Naive B cell (primary cell): ENCODE measurements around the gene RBMS1. TPM values are rescaled to one million over a fixed set of nuclear protein-coding genes. Genes with fewer than 3 reads are reported as not detected.

Source experiments
- ATAC-seq, 2 donors: fragments of 150-1000 bp; cut with Tn5 transposase; 2 replicates each; pipeline ENCODE4 v1.10.0; 2021; ENCODE audit warnings: low read depth in 2 of 2, mild to moderate bottlenecking in 2 of 2, moderate library complexity in 2 of 2
- DNase-seq: peaks from one replicate; pipeline ENCODE4 v3.0.0; 2022
- H3K27ac Mint-ChIP-seq, 6 donors: one replicate each; pipeline ENCODE4 v1.8.0; 2020 to 2022; ENCODE audit warnings: mild to moderate bottlenecking in 6 of 6, mixed read lengths in 6 of 6, moderate library complexity in 5 of 6, inconsistent platforms in 2 of 6
- H3K27me3 Mint-ChIP-seq, 3 donors: one replicate each; pipeline ENCODE4 v1.8.0; 2021 to 2022; ENCODE audit warnings: mixed read lengths in 3 of 3, mild to moderate bottlenecking in 1 of 3
- H3K36me3 Mint-ChIP-seq, 2 donors: one replicate each; pipeline ENCODE4 v1.8.0; 2020 to 2022; ENCODE audit warnings: mixed read lengths in 2 of 2, inconsistent platforms in 1 of 2, mild to moderate bottlenecking in 1 of 2
- H3K4me1 Mint-ChIP-seq, 3 donors: one replicate each; pipeline ENCODE4 v1.8.0; 2020 to 2022; ENCODE audit warnings: mixed read lengths in 3 of 3, inconsistent platforms in 1 of 3, mild to moderate bottlenecking in 1 of 3, moderate library complexity in 1 of 3
- H3K4me3 Mint-ChIP-seq, 8 donors: one replicate each; pipeline ENCODE4 v1.8.0; 2020 to 2022; ENCODE audit warnings: mild to moderate bottlenecking in 8 of 8, mixed read lengths in 8 of 8, moderate library complexity in 8 of 8, inconsistent platforms in 2 of 8
- H3K9me3 Mint-ChIP-seq, 7 donors: one replicate each; pipeline ENCODE4 v1.8.0; 2020 to 2022; ENCODE audit warnings: mixed read lengths in 7 of 7, mild to moderate bottlenecking in 5 of 7, inconsistent platforms in 2 of 7, moderate library complexity in 1 of 7
- polyA plus RNA-seq, 6 donors: library from polyadenylated mRNA; unstranded; fragments of 300-500 nt; fragmentation: Illumina TruSeq; gene quantifications; one replicate each; pipeline ENCODE4 v1.2.3, GENCODE V29; 2021; ENCODE audit warnings: low read depth in 6 of 6

RBMS1 gene
- polyA plus RNA-seq, 6 donors from 2014 or later: 40.1 to 89.0 (median 49.9) TPM

- Mint-ChIP-seq H3K27ac (no peak overlapping the region), H3K9me3 (no peaks in the 10 kb centered on the region), H3K36me3 (no peaks in the 10 kb centered on the region), H3K4me3 (no peak overlapping the region), H3K27me3 (no peaks in the 10 kb centered on the region), H3K4me1 (peaks cover 38 to 56% (median 51%) of the 10 kb centered on the region in 3 donors)
- ATAC-seq: no peak
- no peak for DNase-seq
These were observed 171.3 kb downstream of the RBMS1 start for GRCh38 chr2:160322320-160322719.

GRCh38 chr2:160321006-160321405 lies 172.6 kb downstream of the RBMS1 start:
- H3K27me3 Mint-ChIP-seq: no peaks in the 10 kb centered on the region
- no peaks in the 10 kb centered on the region for H3K9me3 Mint-ChIP-seq
- peak overlapping the region in 3 of 6 donors; percentile 8 to 86 (median 18) for H3K27ac Mint-ChIP-seq
- peaks cover 31 to 47% (median 44%) of the 10 kb centered on the region in 3 donors for H3K4me1 Mint-ChIP-seq
- peaks cover 0 to 6% of the 10 kb centered on the region in 2 donors for H3K36me3 Mint-ChIP-seq
- DNase-seq (no peak), ATAC-seq (no peak)
- H3K4me3 Mint-ChIP-seq: no peak overlapping the region

- peaks cover 18 to 33% (median 31%) of the 10 kb centered on the region in 3 donors for H3K4me1 Mint-ChIP-seq
- no peak for ATAC-seq
- H3K27ac Mint-ChIP-seq: no peak overlapping the region
- no peaks in the 10 kb centered on the region for H3K9me3 Mint-ChIP-seq
- no peak overlapping the region for H3K4me3 Mint-ChIP-seq
- H3K36me3 Mint-ChIP-seq: peaks cover 0 to 6% of the 10 kb centered on the region in 2 donors
- no peak for DNase-seq
- no peaks in the 10 kb centered on the region for H3K27me3 Mint-ChIP-seq
These were observed 173.9 kb downstream of the RBMS1 start for GRCh38 chr2:160319700-160320099.

- DNase-seq (no peak), ATAC-seq (no peak)
- Mint-ChIP-seq H3K4me3 (no peak overlapping the region), H3K4me1 (peaks cover 14 to 28% (median 23%) of the 10 kb centered on the region in 3 donors), H3K9me3 (no peaks in the 10 kb centered on the region), H3K27me3 (no peaks in the 10 kb centered on the region), H3K36me3 (peaks cover 0 to 6% of the 10 kb centered on the region in 2 donors), H3K27ac (no peak overlapping the region)
These were observed 175.4 kb downstream of the RBMS1 start for GRCh38 chr2:160318218-160318617.

- Mint-ChIP-seq H3K27ac (no peak overlapping the region), H3K4me1 (peaks cover 14 to 25% (median 18%) of the 10 kb centered on the region in 3 donors), H3K4me3 (no peak overlapping the region), H3K27me3 (no peaks in the 10 kb centered on the region), H3K36me3 (peaks cover 0 to 6% of the 10 kb centered on the region in 2 donors), H3K9me3 (no peaks in the 10 kb centered on the region)
- ATAC-seq: no peak
- no peak for DNase-seq
These were observed 176.2 kb downstream of the RBMS1 start for GRCh38 chr2:160317181-160318099.

GRCh38 chr2:160315337-160315736 lies 178.3 kb downstream of the RBMS1 start:
- Mint-ChIP-seq H3K4me1 (peaks cover under 1 to 4% (median 1%) of the 10 kb centered on the region in 3 donors), H3K27me3 (no peaks in the 10 kb centered on the region), H3K4me3 (no peak overlapping the region), H3K36me3 (peaks cover 0 to 15% of the 10 kb centered on the region in 2 donors), H3K27ac (peak overlapping the region in 3 of 6 donors; percentile 34 to 47 (median 41)), H3K9me3 (no peaks in the 10 kb centered on the region)
- ATAC-seq (no peak), DNase-seq (no peak)

- H3K9me3 Mint-ChIP-seq: no peaks in the 10 kb centered on the region
- H3K4me3 Mint-ChIP-seq: no peak overlapping the region
- DNase-seq (no peak), ATAC-seq (no peak)
- H3K27ac Mint-ChIP-seq: no peak overlapping the region
- peaks cover 0 to 6% (median 0%) of the 10 kb centered on the region in 3 donors for H3K4me1 Mint-ChIP-seq
- H3K36me3 Mint-ChIP-seq: peaks cover 17 to 27% of the 10 kb centered on the region in 2 donors
- H3K27me3 Mint-ChIP-seq: no peaks in the 10 kb centered on the region
These were observed 183.3 kb downstream of the RBMS1 start for GRCh38 chr2:160310118-160310828.

- peaks cover 17 to 28% of the 10 kb centered on the region in 2 donors for H3K36me3 Mint-ChIP-seq
- H3K9me3 Mint-ChIP-seq: no peaks in the 10 kb centered on the region
- peak overlapping the region in 3 of 6 donors; percentile 55 to 78 (median 73) for H3K27ac Mint-ChIP-seq
These were observed 184.0 kb downstream of the RBMS1 start for GRCh38 chr2:160309585-160309984.

GRCh38 chr2:160308915-160309314 lies 184.7 kb downstream of the RBMS1 start:
- no peaks in the 10 kb centered on the region for H3K27me3 Mint-ChIP-seq
- H3K4me3 Mint-ChIP-seq: no peak overlapping the region
- no peak for ATAC-seq
- H3K27ac Mint-ChIP-seq: peak overlapping the region in 2 of 6 donors; percentile 55 to 73
- no peak for DNase-seq
- no peaks in the 10 kb centered on the region for H3K9me3 Mint-ChIP-seq
- H3K4me1 Mint-ChIP-seq: peaks cover 0 to 6% (median 0%) of the 10 kb centered on the region in 3 donors
- H3K36me3 Mint-ChIP-seq: peaks cover 17 to 28% of the 10 kb centered on the region in 2 donors

More at GRCh38 chr2:160309585-160309984, 184.0 kb downstream of the RBMS1 start:
- Mint-ChIP-seq H3K27me3 (no peaks in the 10 kb centered on the region), H3K4me3 (no peak overlapping the region), H3K4me1 (peaks cover 0 to 6% (median 0%) of the 10 kb centered on the region in 3 donors)
- ATAC-seq (no peak), DNase-seq (no peak)

- H3K27ac Mint-ChIP-seq: peak overlapping the region in 1 of 6 donors; percentile 20
- H3K36me3 Mint-ChIP-seq: peaks cover 17 to 28% of the 10 kb centered on the region in 2 donors
- no peaks in the 10 kb centered on the region for H3K9me3 Mint-ChIP-seq
- no peak overlapping the region for H3K4me3 Mint-ChIP-seq
- ATAC-seq: no peak
- H3K27me3 Mint-ChIP-seq: no peaks in the 10 kb centered on the region
- peaks cover 0 to 6% (median 0%) of the 10 kb centered on the region in 3 donors for H3K4me1 Mint-ChIP-seq
- no peak for DNase-seq
These were observed 185.1 kb downstream of the RBMS1 start for GRCh38 chr2:160308476-160308875.

GRCh38 chr2:160306985-160307384 lies 186.6 kb downstream of the RBMS1 start:
- peaks cover 0 to 6% (median 0%) of the 10 kb centered on the region in 3 donors for H3K4me1 Mint-ChIP-seq
- H3K4me3 Mint-ChIP-seq: no peak overlapping the region
- H3K27ac Mint-ChIP-seq: no peak overlapping the region
- no peak for ATAC-seq
- no peaks in the 10 kb centered on the region for H3K9me3 Mint-ChIP-seq
- no peaks in the 10 kb centered on the region for H3K27me3 Mint-ChIP-seq
- H3K36me3 Mint-ChIP-seq: peaks cover 17 to 24% of the 10 kb centered on the region in 2 donors
- DNase-seq: no peak

GRCh38 chr2:160305081-160305750 lies 188.4 kb downstream of the RBMS1 start:
- Mint-ChIP-seq H3K4me3 (no peak overlapping the region), H3K27ac (no peak overlapping the region), H3K4me1 (peaks cover 0 to 6% (median 0%) of the 10 kb centered on the region in 3 donors), H3K9me3 (no peaks in the 10 kb centered on the region), H3K36me3 (peaks cover 19% of the 10 kb centered on the region in 2 donors), H3K27me3 (no peaks in the 10 kb centered on the region)
- DNase-seq (no peak), ATAC-seq (no peak)

- peaks cover 0 to under 1% (median 0%) of the 10 kb centered on the region in 3 donors for H3K4me1 Mint-ChIP-seq
- H3K36me3 Mint-ChIP-seq: peaks cover 24 to 26% of the 10 kb centered on the region in 2 donors
- no peak overlapping the region for H3K27ac Mint-ChIP-seq
- H3K9me3 Mint-ChIP-seq: no peaks in the 10 kb centered on the region
- no peaks in the 10 kb centered on the region for H3K27me3 Mint-ChIP-seq
- ATAC-seq: no peak
- no peak for DNase-seq
- no peak overlapping the region for H3K4me3 Mint-ChIP-seq
These were observed 190.1 kb downstream of the RBMS1 start for GRCh38 chr2:160303527-160303926.
